ENCODE measurements around the gene STX18. TPM values are rescaled to one million over a fixed set of nuclear protein-coding genes. Genes with fewer than 3 reads are reported as not detected.

STX18 gene
- total and polyA plus RNA-seq, 2 donors (not counting 1 experiment from before 2014, with no cell fraction given): 27.4 to 28.2 TPM

DNA sequence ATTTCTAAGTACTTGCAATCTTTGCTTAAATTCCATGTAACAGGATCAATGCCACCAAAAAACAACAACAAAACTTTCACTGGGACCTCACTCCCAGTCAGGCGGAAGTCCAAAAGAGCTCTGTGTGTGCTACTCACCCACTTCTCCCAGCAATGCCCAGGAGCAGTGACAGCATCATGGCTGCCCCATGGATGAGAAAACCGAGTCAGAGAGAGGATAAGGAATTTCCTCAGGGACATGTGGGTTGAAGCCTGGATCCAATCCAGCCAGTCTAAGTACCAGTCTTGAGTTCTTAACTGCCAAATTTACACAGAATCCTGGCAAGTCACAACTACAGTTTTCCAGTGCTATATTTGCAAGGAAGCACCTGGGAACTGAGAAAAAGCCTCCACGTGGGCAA, 64.5 kb downstream of the STX18 start:
- no peaks in the 10 kb centered on the region for H4K20me1 ChIP-seq (ENCODE audit: control insufficient read depth, extremely low read depth, insufficient read depth, low read length)
- H3K9me3 ChIP-seq (ENCODE audit: control insufficient read depth, insufficient read depth, low read depth, low read length): no peaks in the 10 kb centered on the region
- no peak overlapping the region for H3K27ac ChIP-seq (ENCODE audit: insufficient read depth, low read length)
- no peaks in the 10 kb centered on the region for H3K36me3 ChIP-seq (ENCODE audit: control insufficient read depth, insufficient read depth, low read length)
- H3K4me1 ChIP-seq (ENCODE audit: control insufficient read depth, extremely low read depth, insufficient read depth, low read length): peaks cover 8% of the 10 kb centered on the region
- H3K27me3 ChIP-seq (ENCODE audit: control insufficient read depth, insufficient read depth, low read length): no peaks in the 10 kb centered on the region
- no peak overlapping the region for H2AFZ ChIP-seq (ENCODE audit: low read length)
- DNase-seq (ENCODE audit: low read depth in 2 of 2): peak in 1 of 2 donors; percentile 46
- no peak overlapping the region for H3K9ac ChIP-seq (ENCODE audit: insufficient read depth, low read length)
- H3K79me2 ChIP-seq (ENCODE audit: control insufficient read depth, insufficient read depth, low read length): peaks cover 4% of the 10 kb centered on the region
- no peak for TF ChIP-seq EZH2 (IDR thresholded peaks at IDR 0.05; ENCODE audit: low read length, missing control alignments)
- TF ChIP-seq, protein P1, sequence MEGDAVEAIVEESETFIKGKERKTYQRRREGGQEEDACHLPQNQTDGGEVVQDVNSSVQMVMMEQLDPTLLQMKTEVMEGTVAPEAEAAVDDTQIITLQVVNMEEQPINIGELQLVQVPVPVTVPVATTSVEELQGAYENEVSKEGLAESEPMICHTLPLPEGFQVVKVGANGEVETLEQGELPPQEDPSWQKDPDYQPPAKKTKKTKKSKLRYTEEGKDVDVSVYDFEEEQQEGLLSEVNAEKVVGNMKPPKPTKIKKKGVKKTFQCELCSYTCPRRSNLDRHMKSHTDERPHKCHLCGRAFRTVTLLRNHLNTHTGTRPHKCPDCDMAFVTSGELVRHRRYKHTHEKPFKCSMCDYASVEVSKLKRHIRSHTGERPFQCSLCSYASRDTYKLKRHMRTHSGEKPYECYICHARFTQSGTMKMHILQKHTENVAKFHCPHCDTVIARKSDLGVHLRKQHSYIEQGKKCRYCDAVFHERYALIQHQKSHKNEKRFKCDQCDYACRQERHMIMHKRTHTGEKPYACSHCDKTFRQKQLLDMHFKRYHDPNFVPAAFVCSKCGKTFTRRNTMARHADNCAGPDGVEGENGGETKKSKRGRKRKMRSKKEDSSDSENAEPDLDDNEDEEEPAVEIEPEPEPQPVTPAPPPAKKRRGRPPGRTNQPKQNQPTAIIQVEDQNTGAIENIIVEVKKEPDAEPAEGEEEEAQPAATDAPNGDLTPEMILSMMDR (conservative IDR thresholded peaks at IDR 0.05 in 1 of 2, IDR thresholded peaks at IDR 0.05 in 1 of 2; ENCODE audit: low read depth in 1 of 2, low read length in 2 of 2): no peak
- no peak overlapping the region for H3K4me3 ChIP-seq (replicated peaks in 1 of 4; ENCODE audit: control extremely low read depth in 1 of 4, insufficient read depth in 1 of 4, low read depth in 3 of 4, low read length in 4 of 4)
- H3K4me2 ChIP-seq (ENCODE audit: extremely low read depth, insufficient read depth, low read length): no peak overlapping the region

DNA sequence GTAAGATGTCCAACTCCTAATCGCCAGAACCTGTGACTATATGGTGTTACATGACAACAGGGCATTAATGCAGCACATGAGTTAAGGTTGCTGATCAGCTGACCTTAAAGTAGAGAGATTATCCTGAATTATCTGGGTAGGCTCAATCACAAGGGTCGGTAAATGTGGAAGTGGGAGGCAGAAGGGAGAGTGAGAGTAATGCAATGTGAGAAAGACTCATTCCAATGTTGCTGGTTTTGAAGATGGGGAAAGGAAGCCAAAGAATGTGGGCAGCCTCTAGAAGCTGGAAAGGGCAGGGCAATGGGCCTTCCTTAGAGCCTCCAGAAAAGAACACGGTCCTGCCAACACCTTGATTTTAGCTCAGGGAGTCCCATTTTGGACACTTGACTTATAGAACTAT, 67.4 kb downstream of the STX18 start:
- H2AFZ ChIP-seq (ENCODE audit: low read length): no peak overlapping the region
- peaks cover 4% of the 10 kb centered on the region for H3K36me3 ChIP-seq (ENCODE audit: control insufficient read depth, insufficient read depth, low read length)
- H3K27ac ChIP-seq (ENCODE audit: insufficient read depth, low read length): no peak overlapping the region
- DNase-seq (ENCODE audit: low read depth in 2 of 2): peak in 1 of 2 donors; percentile 31
- no peaks in the 10 kb centered on the region for H3K27me3 ChIP-seq (ENCODE audit: control insufficient read depth, insufficient read depth, low read length)
- H3K4me1 ChIP-seq (ENCODE audit: control insufficient read depth, extremely low read depth, insufficient read depth, low read length): peaks cover 8% of the 10 kb centered on the region
- H4K20me1 ChIP-seq (ENCODE audit: control insufficient read depth, extremely low read depth, insufficient read depth, low read length): no peaks in the 10 kb centered on the region
- H3K9me3 ChIP-seq (ENCODE audit: control insufficient read depth, insufficient read depth, low read depth, low read length): no peaks in the 10 kb centered on the region
- H3K79me2 ChIP-seq (ENCODE audit: control insufficient read depth, insufficient read depth, low read length): no peaks in the 10 kb centered on the region
- H3K4me3 ChIP-seq (replicated peaks in 1 of 4; ENCODE audit: control extremely low read depth in 1 of 4, insufficient read depth in 1 of 4, low read depth in 3 of 4, low read length in 4 of 4): no peak overlapping the region
- TF ChIP-seq, protein P1 (conservative IDR thresholded peaks at IDR 0.05 in 1 of 2, IDR thresholded peaks at IDR 0.05 in 1 of 2; ENCODE audit: low read depth in 1 of 2, low read length in 2 of 2): no peak
- TF ChIP-seq EZH2 (IDR thresholded peaks at IDR 0.05; ENCODE audit: low read length, missing control alignments): no peak
- no peak overlapping the region for H3K4me2 ChIP-seq (ENCODE audit: extremely low read depth, insufficient read depth, low read length)
- H3K9ac ChIP-seq (ENCODE audit: insufficient read depth, low read length): no peak overlapping the region

DNA sequence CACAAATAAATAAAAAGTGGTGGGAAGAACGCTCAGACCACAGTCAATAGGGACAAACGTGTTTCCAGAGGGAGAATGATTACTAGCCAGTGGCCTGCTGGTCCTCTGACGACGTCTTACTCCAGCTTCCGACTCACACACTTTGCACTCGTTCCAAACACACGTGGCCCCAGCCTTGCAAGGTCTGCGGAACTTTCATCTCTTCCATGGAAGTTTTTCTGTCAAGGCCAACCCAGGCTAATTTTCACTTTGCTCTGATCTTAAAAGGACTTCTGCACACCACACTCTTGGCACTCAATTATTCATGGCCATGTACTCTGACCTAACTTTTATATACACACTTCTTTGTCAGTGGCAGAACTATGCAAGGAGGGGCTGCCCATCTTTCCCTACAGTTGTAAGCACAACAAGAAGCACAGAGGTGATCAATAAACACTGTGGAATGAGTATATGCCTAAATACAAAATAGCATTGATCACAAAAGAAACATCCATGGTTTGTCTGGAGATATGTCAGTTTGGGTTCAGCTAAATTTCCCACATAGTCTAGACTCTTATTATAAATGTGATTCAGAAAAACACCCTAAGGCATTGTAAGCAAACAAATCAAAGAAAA, 69.4 kb downstream of the STX18 start:
- Histone ChIP-seq H3K4me3 (replicated peaks in 1 of 4; ENCODE audit: control extremely low read depth in 1 of 4, insufficient read depth in 1 of 4, low read depth in 3 of 4, low read length in 4 of 4) (no peak overlapping the region), H3K4me2 (ENCODE audit: extremely low read depth, insufficient read depth, low read length) (no peak overlapping the region), H3K79me2 (ENCODE audit: control insufficient read depth, insufficient read depth, low read length) (no peaks in the 10 kb centered on the region), H3K27ac (ENCODE audit: insufficient read depth, low read length) (no peak overlapping the region), H3K9me3 (ENCODE audit: control insufficient read depth, insufficient read depth, low read depth, low read length) (no peaks in the 10 kb centered on the region), H4K20me1 (ENCODE audit: control insufficient read depth, extremely low read depth, insufficient read depth, low read length) (no peaks in the 10 kb centered on the region), H3K4me1 (ENCODE audit: control insufficient read depth, extremely low read depth, insufficient read depth, low read length) (peaks cover 3% of the 10 kb centered on the region), H3K36me3 (ENCODE audit: control insufficient read depth, insufficient read depth, low read length) (peaks cover 7% of the 10 kb centered on the region), H3K27me3 (ENCODE audit: control insufficient read depth, insufficient read depth, low read length) (no peaks in the 10 kb centered on the region), H2AFZ (ENCODE audit: low read length) (no peak overlapping the region), H3K9ac (ENCODE audit: insufficient read depth, low read length) (no peak overlapping the region)
- peak; percentile 16 to 30 for DNase-seq (ENCODE audit: low read depth in 2 of 2)
- no peak for TF ChIP-seq EZH2 (IDR thresholded peaks at IDR 0.05; ENCODE audit: low read length, missing control alignments)
- TF ChIP-seq, protein P1 (conservative IDR thresholded peaks at IDR 0.05 in 1 of 2, IDR thresholded peaks at IDR 0.05 in 1 of 2; ENCODE audit: low read depth in 1 of 2, low read length in 2 of 2): no peak
